Astrocyte (in vitro differentiated cells and primary cell): Measurements from ENCODE around the gene PRRG1. TPM values are rescaled to one million over a fixed set of nuclear protein-coding genes. Genes with fewer than 3 reads are reported as not detected.

ENCODE experiments used
- DNase-seq: peaks from one replicate; pipeline ENCODE4 v3.0.0-alpha.2; 2010; ENCODE audit warnings: low read depth
- FAIRE-seq: peaks from 2 replicates; lab custom pipeline; 2011; peaks lifted over from hg19 to GRCh38; lab: Jason Lieb, UNC
- H2AFZ ChIP-seq: 2 replicates; pipeline ENCODE4 v1.6.0; 2012; ENCODE audit warnings: low read depth, low read length, inconsistent platforms
- H3K27ac ChIP-seq: 2 replicates; pipeline ENCODE4 v1.5.1; 2011; ENCODE audit warnings: low read depth, low read length, inconsistent platforms
- H3K27me3 ChIP-seq: 2 replicates; pipeline ENCODE4 v1.6.0; 2011; ENCODE audit warnings: low read length, inconsistent platforms; ENCODE audit not compliant: insufficient read depth
- H3K36me3 ChIP-seq: 2 replicates; pipeline ENCODE4 v1.5.1; 2011; ENCODE audit warnings: low read length, inconsistent platforms; ENCODE audit not compliant: insufficient read depth
- H3K4me1 ChIP-seq: 2 replicates; pipeline ENCODE4 v1.5.1; 2011; ENCODE audit warnings: low read length, inconsistent platforms; ENCODE audit not compliant: insufficient read depth
- H3K4me2 ChIP-seq: 2 replicates; pipeline ENCODE4 v1.6.0; 2012; ENCODE audit warnings: low read length, inconsistent platforms
- H3K4me3 ChIP-seq: 2 replicates; pipeline ENCODE4 v1.5.1; 2011; ENCODE audit warnings: low read depth, mild to moderate bottlenecking, low read length, inconsistent platforms; ENCODE audit not compliant: insufficient read depth
- H3K79me2 ChIP-seq: 2 replicates; pipeline ENCODE4 v1.6.0; 2012; ENCODE audit warnings: mild to moderate bottlenecking, low read length, inconsistent platforms; ENCODE audit not compliant: insufficient read depth
- H3K9ac ChIP-seq: 2 replicates; pipeline ENCODE4 v1.6.0; 2012; ENCODE audit warnings: mild to moderate bottlenecking, low read length, inconsistent platforms
- H3K9me3 ChIP-seq: 2 replicates; pipeline ENCODE4 v1.5.1; 2012; ENCODE audit warnings: low read depth, mild to moderate bottlenecking, low read length, inconsistent platforms; ENCODE audit not compliant: insufficient read depth
- H4K20me1 ChIP-seq: 2 replicates; pipeline ENCODE4 v1.6.0; 2012; ENCODE audit warnings: low read length, inconsistent platforms; ENCODE audit not compliant: insufficient read depth
- H3K27ac Mint-ChIP-seq: one replicate; pipeline ENCODE4 v1.8.0; 2021; ENCODE audit warnings: mild to moderate bottlenecking, mixed read lengths; ENCODE audit not compliant: unreplicated experiment
- H3K27me3 Mint-ChIP-seq: one replicate; pipeline ENCODE4 v1.8.0; 2021; ENCODE audit warnings: low read depth, mixed read lengths; ENCODE audit not compliant: unreplicated experiment
- H3K36me3 Mint-ChIP-seq: one replicate; pipeline ENCODE4 v1.8.0; 2021; ENCODE audit warnings: low read depth, mixed read lengths; ENCODE audit not compliant: unreplicated experiment
- H3K4me1 Mint-ChIP-seq: one replicate; pipeline ENCODE4 v1.8.0; 2021; ENCODE audit warnings: low read depth, mixed read lengths; ENCODE audit not compliant: unreplicated experiment
- H3K4me3 Mint-ChIP-seq: one replicate; pipeline ENCODE4 v1.8.0; 2021; ENCODE audit warnings: mild to moderate bottlenecking, moderate library complexity, mixed read lengths; ENCODE audit not compliant: unreplicated experiment
- H3K9me3 Mint-ChIP-seq: one replicate; pipeline ENCODE4 v1.8.0; 2021; ENCODE audit warnings: mild to moderate bottlenecking, mixed read lengths; ENCODE audit not compliant: unreplicated experiment
- EZH2 ChIP-seq: IDR thresholded peaks from 2 replicates; pipeline ENCODE4 v1.6.1; 2012; ENCODE audit warnings: mild to moderate bottlenecking, low read length, inconsistent platforms; ENCODE audit not compliant: insufficient read depth
- total RNA-seq: library from RNA; stranded (reverse); gene quantifications from 2 replicates; pipeline ENCODE4 v1.2.1, GENCODE V29; 2021
- TF ChIP-seq, protein P1 (sequence below): IDR thresholded peaks from 2 replicates; pipeline ENCODE4 v1.5.1; 2011; ENCODE audit warnings: low read depth, mild to moderate bottlenecking, inconsistent platforms, low read length, moderate library complexity; ENCODE audit not compliant: insufficient read depth

Gene PRRG1
- total RNA-seq, 1 donor from 2014 or later = 33.7 TPM

DNA sequence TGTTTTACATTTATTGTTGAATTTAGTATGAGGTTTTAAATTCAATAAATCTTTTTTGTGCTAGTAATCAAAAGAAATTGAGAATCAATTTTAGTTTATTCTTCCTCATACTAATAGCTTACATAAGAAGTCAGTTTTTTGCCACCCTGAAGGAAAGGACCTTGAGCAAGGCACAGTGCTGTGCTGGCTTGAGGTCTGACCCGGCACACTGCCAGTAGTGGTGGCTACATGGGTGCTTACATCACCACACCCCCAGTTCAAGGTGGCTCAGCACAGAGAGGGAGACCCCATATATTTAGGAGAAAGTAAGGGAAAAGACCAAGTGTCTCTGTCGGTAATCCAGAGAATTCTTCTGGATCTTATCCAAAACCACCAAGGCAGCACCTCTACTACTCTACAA is 136.3 kb downstream of the PRRG1 start:
- TF ChIP-seq EZH2 = no peak
- TF ChIP-seq, protein P1, sequence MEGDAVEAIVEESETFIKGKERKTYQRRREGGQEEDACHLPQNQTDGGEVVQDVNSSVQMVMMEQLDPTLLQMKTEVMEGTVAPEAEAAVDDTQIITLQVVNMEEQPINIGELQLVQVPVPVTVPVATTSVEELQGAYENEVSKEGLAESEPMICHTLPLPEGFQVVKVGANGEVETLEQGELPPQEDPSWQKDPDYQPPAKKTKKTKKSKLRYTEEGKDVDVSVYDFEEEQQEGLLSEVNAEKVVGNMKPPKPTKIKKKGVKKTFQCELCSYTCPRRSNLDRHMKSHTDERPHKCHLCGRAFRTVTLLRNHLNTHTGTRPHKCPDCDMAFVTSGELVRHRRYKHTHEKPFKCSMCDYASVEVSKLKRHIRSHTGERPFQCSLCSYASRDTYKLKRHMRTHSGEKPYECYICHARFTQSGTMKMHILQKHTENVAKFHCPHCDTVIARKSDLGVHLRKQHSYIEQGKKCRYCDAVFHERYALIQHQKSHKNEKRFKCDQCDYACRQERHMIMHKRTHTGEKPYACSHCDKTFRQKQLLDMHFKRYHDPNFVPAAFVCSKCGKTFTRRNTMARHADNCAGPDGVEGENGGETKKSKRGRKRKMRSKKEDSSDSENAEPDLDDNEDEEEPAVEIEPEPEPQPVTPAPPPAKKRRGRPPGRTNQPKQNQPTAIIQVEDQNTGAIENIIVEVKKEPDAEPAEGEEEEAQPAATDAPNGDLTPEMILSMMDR = no peak
- Histone ChIP-seq H3K36me3 (no peaks in the 10 kb centered on the region), H3K4me2 (no peak overlapping the region), H3K9me3 (no peaks in the 10 kb centered on the region), H3K27me3 (no peaks in the 10 kb centered on the region), H4K20me1 (no peaks in the 10 kb centered on the region), H3K4me1 (no peaks in the 10 kb centered on the region), H3K4me3 (no peak overlapping the region), H2AFZ (no peak overlapping the region), H3K27ac (no peak overlapping the region), H3K9ac (no peak overlapping the region), H3K79me2 (no peaks in the 10 kb centered on the region)
- no peaks in the 10 kb centered on the region for H3K27me3 Mint-ChIP-seq
- no peaks in the 10 kb centered on the region for H3K4me1 Mint-ChIP-seq
- H3K36me3 Mint-ChIP-seq = peaks cover 5% of the 10 kb centered on the region
- FAIRE-seq (no peak), DNase-seq (no peak)
- no peaks in the 10 kb centered on the region for H3K9me3 Mint-ChIP-seq
- no peak overlapping the region for H3K4me3 Mint-ChIP-seq
- H3K27ac Mint-ChIP-seq = no peak overlapping the region

DNA sequence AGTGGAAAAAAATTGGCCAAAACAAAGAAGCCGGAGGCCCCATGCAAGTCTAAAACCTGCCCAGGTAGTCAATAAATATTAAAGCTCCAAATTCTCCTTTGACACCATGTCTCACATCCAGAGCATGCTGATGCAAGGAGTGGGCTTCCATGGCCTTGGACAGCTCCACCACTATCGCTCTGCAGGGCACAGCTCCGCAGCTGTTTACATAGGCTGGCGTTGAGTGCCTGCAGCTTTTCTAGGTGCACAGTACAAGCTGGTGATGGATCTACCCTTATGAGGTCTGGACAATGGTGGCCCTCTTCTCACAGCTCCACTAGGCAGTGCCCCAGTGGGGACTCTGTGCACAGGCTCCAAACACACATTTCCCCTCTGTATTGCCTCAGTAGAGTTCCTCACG is 138.1 kb downstream of the PRRG1 start:
- peaks cover 5% of the 10 kb centered on the region for H3K36me3 Mint-ChIP-seq
- no peaks in the 10 kb centered on the region for H3K9me3 ChIP-seq
- H3K4me1 Mint-ChIP-seq = no peaks in the 10 kb centered on the region
- no peaks in the 10 kb centered on the region for H4K20me1 ChIP-seq
- H3K27ac ChIP-seq = no peak overlapping the region
- no peaks in the 10 kb centered on the region for H3K27me3 Mint-ChIP-seq
- no peak overlapping the region for H3K27ac Mint-ChIP-seq
- no peaks in the 10 kb centered on the region for H3K27me3 ChIP-seq
- FAIRE-seq (no peak), DNase-seq (no peak)
- H2AFZ ChIP-seq = no peak overlapping the region
- H3K4me2 ChIP-seq = no peak overlapping the region
- TF ChIP-seq, protein P1 = no peak
- no peak for TF ChIP-seq EZH2
- no peak overlapping the region for H3K4me3 Mint-ChIP-seq
- no peaks in the 10 kb centered on the region for H3K36me3 ChIP-seq
- H3K4me1 ChIP-seq = no peaks in the 10 kb centered on the region
- H3K79me2 ChIP-seq = no peaks in the 10 kb centered on the region
- no peak overlapping the region for H3K4me3 ChIP-seq
- H3K9me3 Mint-ChIP-seq = no peaks in the 10 kb centered on the region
- H3K9ac ChIP-seq = no peak overlapping the region

DNA sequence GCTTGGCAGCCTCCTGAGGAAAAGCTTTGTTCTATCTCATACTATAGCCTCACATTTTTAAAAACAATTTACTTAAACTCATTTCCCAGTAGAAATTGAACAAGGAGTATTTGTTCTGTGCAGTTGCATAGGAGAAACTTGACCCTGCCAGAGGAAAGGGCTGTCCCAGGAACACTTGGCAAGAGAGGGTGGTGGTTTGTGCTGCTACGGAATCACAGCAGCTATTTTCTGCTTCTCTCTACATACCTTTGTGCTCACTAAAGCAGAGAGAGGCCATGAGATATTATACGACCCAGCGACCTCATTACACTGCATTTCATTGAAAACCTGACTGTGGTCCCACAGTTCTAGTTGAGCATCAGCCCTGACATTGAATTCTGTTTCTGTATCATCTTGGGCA is 139.2 kb downstream of the PRRG1 start:
- DNase-seq = no peak
- Histone ChIP-seq H3K27ac (no peak overlapping the region), H3K9me3 (no peaks in the 10 kb centered on the region), H3K36me3 (no peaks in the 10 kb centered on the region), H3K79me2 (no peaks in the 10 kb centered on the region), H3K4me3 (no peak overlapping the region), H3K4me1 (no peaks in the 10 kb centered on the region), H3K4me2 (no peak overlapping the region), H3K9ac (no peak overlapping the region), H4K20me1 (no peaks in the 10 kb centered on the region), H3K27me3 (no peaks in the 10 kb centered on the region), H2AFZ (no peak overlapping the region)
- H3K36me3 Mint-ChIP-seq = peaks cover 3% of the 10 kb centered on the region
- H3K4me3 Mint-ChIP-seq = no peak overlapping the region
- no peak overlapping the region for H3K27ac Mint-ChIP-seq
- H3K27me3 Mint-ChIP-seq = no peaks in the 10 kb centered on the region
- H3K4me1 Mint-ChIP-seq = no peaks in the 10 kb centered on the region
- peak; percentile 50 for FAIRE-seq
- H3K9me3 Mint-ChIP-seq = no peaks in the 10 kb centered on the region
- TF ChIP-seq, protein P1 = no peak
- no peak for TF ChIP-seq EZH2
